Activated CD4-positive, alpha-beta T cell treated with anti-CD3 and anti-CD28 coated beads for 24 hours (primary cell): ENCODE data around the gene UQCRC2.
"Not testable (repeated sequence)": the region's sequence is repeated elsewhere in the genome, so short reads cannot be mapped to it uniquely, and the experiment has no call there.

Experiments
- DNase-seq, 2 donors: peaks; one replicate each; pipeline ENCODE4 v3.0.0-alpha.2; 2020; ENCODE audit warnings: low read depth in 2 of 2

The UQCRC2 gene

GRCh38 chr16:21952793-21953540, at the start of gene UQCRC2:
UQCRC2 (plus strand) TSS chr16:21953361; CDS start chr16:21953424, 63 bp downstream.
- peak; percentile 76 to 82 for DNase-seq

GRCh38 chr16:21932650-21933049, 20.5 kb upstream of the UQCRC2 start:
- DNase-seq = not testable (repeated sequence)

- not testable (repeated sequence) for DNase-seq
Measured at GRCh38 chr16:21933316-21933715, 19.8 kb upstream of the UQCRC2 start.

GRCh38 chr16:21933790-21934189, 19.4 kb upstream of the UQCRC2 start:
- not testable (repeated sequence) for DNase-seq

- not testable (repeated sequence) for DNase-seq
Measured at GRCh38 chr16:21936216-21936615, 16.9 kb upstream of the UQCRC2 start.

GRCh38 chr16:21937336-21937829, 15.8 kb upstream of the UQCRC2 start:
- DNase-seq = no peak

- DNase-seq = no peak
Measured at GRCh38 chr16:21940570-21940969, 12.6 kb upstream of the UQCRC2 start.

- DNase-seq = no peak
Measured at GRCh38 chr16:21943571-21943970, 9.6 kb upstream of the UQCRC2 start.

GRCh38 chr16:21946889-21947635, 6.1 kb upstream of the UQCRC2 start:
- DNase-seq = peak in 1 of 2 donors; percentile 13

- no peak for DNase-seq
Measured at GRCh38 chr16:21949713-21950260, 3.4 kb upstream of the UQCRC2 start.

GRCh38 chr16:21950782-21951521, 2.2 kb upstream of the UQCRC2 start:
- DNase-seq = no peak

- DNase-seq = peak; percentile 55 to 65
Measured at GRCh38 chr16:21952040-21952792, 945 bp upstream of the UQCRC2 start.

- no peak for DNase-seq
Measured at GRCh38 chr16:21953541-21953902, 361 bp downstream of the UQCRC2 start.

- DNase-seq = no peak
Measured at GRCh38 chr16:21957714-21958346, 4.7 kb downstream of the UQCRC2 start.

GRCh38 chr16:21959050-21959449, 5.9 kb downstream of the UQCRC2 start:
- DNase-seq = no peak

- DNase-seq = no peak
Measured at GRCh38 chr16:21962475-21962874, 9.3 kb downstream of the UQCRC2 start.

GRCh38 chr16:21963887-21964286, 10.7 kb downstream of the UQCRC2 start:
- no peak for DNase-seq

GRCh38 chr16:21964353-21964752, 11.2 kb downstream of the UQCRC2 start:
- no peak for DNase-seq

- no peak for DNase-seq
Measured at GRCh38 chr16:21971856-21972255, 18.7 kb downstream of the UQCRC2 start.

GRCh38 chr16:21973945-21974344, 20.8 kb downstream of the UQCRC2 start:
- no peak for DNase-seq

GRCh38 chr16:21980032-21980431, 26.9 kb downstream of the UQCRC2 start:
- DNase-seq = no peak
